Measurements from ENCODE around the gene THOC6.
A peak's percentile ranks its signal among the peaks of the same experiment; 100 is the strongest.

THOC6 gene

GRCh38 chr16:3023669-3024478, at the start of gene THOC6, which contains the start of gene HCFC1R1:
THOC6 (plus strand) TSS chr16:3024035; CDS start chr16:3024327, 292 bp downstream.
HCFC1R1 (minus strand) TSS chr16:3023942; CDS start chr16:3023941, 1 bp downstream.
- Histone ChIP-seq H3K27me3 (ENCODE audit: insufficient read depth, insufficient read length) (peaks cover 7% of the 10 kb centered on the region), H3K9me3 (ENCODE audit: insufficient read depth, low read length) (no peaks in the 10 kb centered on the region), H3K4me3 (ENCODE audit: insufficient read length, low read depth) (peak within 1 kb of the TSS; percentile 97), H3K36me3 (ENCODE audit: insufficient read depth, insufficient read length, low read length) (peaks cover 42% of the 10 kb centered on the region), H3K4me1 (ENCODE audit: insufficient read depth, insufficient read length) (peaks cover 15% of the 10 kb centered on the region), H3K9ac (ENCODE audit: insufficient read length, low read depth) (peak within 1 kb of the TSS; percentile 100)
- peak; percentile 99 for DNase-seq (ENCODE audit: low read depth, low spot score)
- no peak for TF ChIP-seq YY1 (IDR thresholded peaks at IDR 0.05; ENCODE audit: insufficient read depth, insufficient read length)
- TF ChIP-seq ZNF274 (IDR thresholded peaks at IDR 0.05; ENCODE audit: low read depth, low read length): no peak
- no peak for TF ChIP-seq SUZ12 (IDR thresholded peaks at IDR 0.05; ENCODE audit: extremely low read depth, insufficient read depth, insufficient read length)

DNA sequence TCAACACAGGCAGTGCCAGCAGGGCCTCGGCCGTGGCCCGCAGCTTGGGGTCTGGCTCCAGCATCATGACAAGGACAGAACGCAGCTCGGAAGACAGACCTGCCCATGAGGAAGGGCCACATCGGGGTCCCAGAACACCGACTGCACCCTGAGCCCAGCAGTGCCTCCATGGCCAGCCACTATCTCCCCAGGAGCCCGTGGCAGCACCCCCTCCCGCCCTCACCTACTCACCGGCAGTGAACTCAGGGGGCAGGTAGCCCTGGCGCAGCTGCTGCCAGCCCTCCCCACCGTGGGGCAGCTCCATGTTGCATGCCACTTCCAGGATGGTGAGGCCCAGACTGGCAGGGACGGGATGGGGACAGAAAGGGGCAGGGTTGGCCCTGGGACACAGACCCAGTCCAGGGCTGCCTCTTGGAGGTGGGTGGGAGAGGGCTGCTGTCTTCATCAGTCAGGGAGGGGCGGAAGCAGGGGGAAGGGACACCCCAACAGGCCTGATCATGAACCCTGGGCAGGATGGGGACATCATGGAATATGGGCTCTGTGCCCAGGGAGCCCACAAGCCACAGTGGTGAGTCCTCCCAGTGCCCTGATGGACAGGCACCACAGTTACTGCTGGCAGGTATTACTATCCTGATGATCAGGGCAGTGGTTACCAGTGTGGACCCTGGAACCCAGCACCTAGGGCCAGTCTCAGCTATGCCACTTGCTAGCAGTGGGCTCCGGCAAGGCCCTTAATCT, 49.3 kb upstream of the THOC6 start:
- no peak for DNase-seq (ENCODE audit: low read depth, low spot score)
- Histone ChIP-seq H3K9ac (ENCODE audit: insufficient read length, low read depth) (peak overlapping the region; percentile 39), H3K4me3 (ENCODE audit: insufficient read length, low read depth) (no peak overlapping the region), H3K4me1 (ENCODE audit: insufficient read depth, insufficient read length) (peaks cover 26% of the 10 kb centered on the region), H3K36me3 (ENCODE audit: insufficient read depth, insufficient read length, low read length) (peaks cover 87% of the 10 kb centered on the region), H3K27me3 (ENCODE audit: insufficient read depth, insufficient read length) (no peaks in the 10 kb centered on the region), H3K9me3 (ENCODE audit: insufficient read depth, low read length) (no peaks in the 10 kb centered on the region)
- no peak for TF ChIP-seq YY1 (IDR thresholded peaks at IDR 0.05; ENCODE audit: insufficient read depth, insufficient read length)
- no peak for TF ChIP-seq SUZ12 (IDR thresholded peaks at IDR 0.05; ENCODE audit: extremely low read depth, insufficient read depth, insufficient read length)
- TF ChIP-seq ZNF274 (IDR thresholded peaks at IDR 0.05; ENCODE audit: low read depth, low read length): no peak

DNA sequence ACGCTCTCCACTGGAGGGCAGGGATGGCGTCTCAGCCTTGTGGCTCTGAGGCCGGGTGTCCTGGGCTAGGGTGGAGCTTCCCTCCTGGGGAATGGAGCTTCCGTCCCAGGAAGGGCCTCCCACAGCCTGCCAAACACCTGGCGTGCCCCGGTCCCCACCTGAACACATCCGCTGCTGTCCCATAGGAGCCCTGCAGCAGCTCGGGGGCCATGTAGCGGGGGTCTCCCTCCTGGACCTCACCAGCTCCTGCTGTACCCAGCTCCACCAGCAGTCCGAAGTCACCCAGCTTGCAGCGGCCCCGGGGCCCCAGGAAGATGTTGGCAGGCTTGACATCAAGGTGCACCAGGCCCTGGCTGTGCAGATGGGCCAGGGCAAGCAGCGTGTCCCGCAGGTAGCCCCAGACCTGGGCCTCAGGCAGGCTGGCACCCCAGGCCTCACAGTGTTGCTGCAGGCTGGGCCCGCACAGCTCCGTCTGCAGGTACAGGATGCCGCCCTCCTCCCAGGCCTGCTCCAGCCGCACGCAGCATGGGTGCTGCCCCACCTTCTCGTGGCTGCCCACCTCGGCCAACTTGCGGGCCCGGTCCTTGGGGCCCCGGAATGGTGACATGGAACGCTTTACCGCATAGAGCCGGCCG, 48.6 kb upstream of the THOC6 start:
- TF ChIP-seq ZNF274 (IDR thresholded peaks at IDR 0.05; ENCODE audit: low read depth, low read length) (no peak), SUZ12 (IDR thresholded peaks at IDR 0.05; ENCODE audit: extremely low read depth, insufficient read depth, insufficient read length) (no peak), YY1 (IDR thresholded peaks at IDR 0.05; ENCODE audit: insufficient read depth, insufficient read length) (no peak)
- Histone ChIP-seq H3K36me3 (ENCODE audit: insufficient read depth, insufficient read length, low read length) (peaks cover 88% of the 10 kb centered on the region), H3K9ac (ENCODE audit: insufficient read length, low read depth) (no peak overlapping the region), H3K4me3 (ENCODE audit: insufficient read length, low read depth) (no peak overlapping the region), H3K27me3 (ENCODE audit: insufficient read depth, insufficient read length) (no peaks in the 10 kb centered on the region), H3K4me1 (ENCODE audit: insufficient read depth, insufficient read length) (peaks cover 26% of the 10 kb centered on the region), H3K9me3 (ENCODE audit: insufficient read depth, low read length) (no peaks in the 10 kb centered on the region)
- no peak for DNase-seq (ENCODE audit: low read depth, low spot score)

DNA sequence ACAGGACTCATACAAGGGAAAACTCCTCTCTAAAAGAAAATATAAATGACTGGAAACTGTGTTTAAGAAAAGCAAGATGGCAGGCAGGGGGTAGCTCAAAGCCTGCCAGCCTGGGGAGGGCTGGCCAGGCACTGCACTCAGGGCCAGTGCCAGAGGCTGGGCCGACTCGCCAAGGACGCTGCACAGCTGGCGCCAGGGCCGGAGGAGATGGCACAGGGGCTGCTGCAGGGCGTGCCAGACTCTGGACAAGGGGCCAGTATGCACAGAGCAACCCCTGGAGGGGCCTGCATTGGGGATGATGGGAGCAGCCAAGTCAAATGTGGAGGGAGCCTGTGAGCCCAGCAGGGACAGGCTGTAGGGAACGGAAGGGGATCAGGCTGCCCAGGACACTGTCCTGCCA, 47.6 kb upstream of the THOC6 start:
- Histone ChIP-seq H3K27me3 (ENCODE audit: insufficient read depth, insufficient read length) (no peaks in the 10 kb centered on the region), H3K36me3 (ENCODE audit: insufficient read depth, insufficient read length, low read length) (peaks cover 82% of the 10 kb centered on the region), H3K9me3 (ENCODE audit: insufficient read depth, low read length) (no peaks in the 10 kb centered on the region), H3K9ac (ENCODE audit: insufficient read length, low read depth) (no peak overlapping the region), H3K4me3 (ENCODE audit: insufficient read length, low read depth) (no peak overlapping the region), H3K4me1 (ENCODE audit: insufficient read depth, insufficient read length) (peaks cover 19% of the 10 kb centered on the region)
- DNase-seq (ENCODE audit: low read depth, low spot score): no peak
- TF ChIP-seq ZNF274 (IDR thresholded peaks at IDR 0.05; ENCODE audit: low read depth, low read length) (no peak), SUZ12 (IDR thresholded peaks at IDR 0.05; ENCODE audit: extremely low read depth, insufficient read depth, insufficient read length) (no peak), YY1 (IDR thresholded peaks at IDR 0.05; ENCODE audit: insufficient read depth, insufficient read length) (no peak)

DNA sequence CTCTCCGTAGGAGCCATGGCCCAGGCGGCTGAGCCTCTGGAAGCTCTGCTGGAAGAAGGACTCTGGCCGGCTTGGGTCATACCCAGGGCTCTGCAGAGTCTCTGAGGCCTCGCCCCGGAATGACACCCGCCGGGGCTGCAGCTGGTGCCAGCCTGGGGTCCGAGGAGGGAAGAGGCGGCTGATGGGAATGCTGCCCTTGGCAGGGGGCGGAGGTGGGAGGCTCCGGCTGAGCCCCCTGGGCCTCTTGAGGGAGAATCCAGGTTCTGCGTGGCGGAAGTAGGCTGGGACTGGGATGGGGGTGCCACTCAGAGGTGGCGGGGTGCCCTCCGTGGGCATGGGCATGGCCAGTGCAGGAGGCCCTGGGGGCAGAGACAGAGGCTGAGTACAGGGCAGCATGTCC, 47.2 kb upstream of the THOC6 start:
- no peak overlapping the region for H3K9ac ChIP-seq (ENCODE audit: insufficient read length, low read depth)
- no peaks in the 10 kb centered on the region for H3K27me3 ChIP-seq (ENCODE audit: insufficient read depth, insufficient read length)
- H3K4me1 ChIP-seq (ENCODE audit: insufficient read depth, insufficient read length): peaks cover 15% of the 10 kb centered on the region
- H3K9me3 ChIP-seq (ENCODE audit: insufficient read depth, low read length): no peaks in the 10 kb centered on the region
- H3K4me3 ChIP-seq (ENCODE audit: insufficient read length, low read depth): no peak overlapping the region
- DNase-seq (ENCODE audit: low read depth, low spot score): no peak
- TF ChIP-seq SUZ12 (IDR thresholded peaks at IDR 0.05; ENCODE audit: extremely low read depth, insufficient read depth, insufficient read length) (no peak), YY1 (IDR thresholded peaks at IDR 0.05; ENCODE audit: insufficient read depth, insufficient read length) (no peak), ZNF274 (IDR thresholded peaks at IDR 0.05; ENCODE audit: low read depth, low read length) (no peak)
- peaks cover 77% of the 10 kb centered on the region for H3K36me3 ChIP-seq (ENCODE audit: insufficient read depth, insufficient read length, low read length)

DNA sequence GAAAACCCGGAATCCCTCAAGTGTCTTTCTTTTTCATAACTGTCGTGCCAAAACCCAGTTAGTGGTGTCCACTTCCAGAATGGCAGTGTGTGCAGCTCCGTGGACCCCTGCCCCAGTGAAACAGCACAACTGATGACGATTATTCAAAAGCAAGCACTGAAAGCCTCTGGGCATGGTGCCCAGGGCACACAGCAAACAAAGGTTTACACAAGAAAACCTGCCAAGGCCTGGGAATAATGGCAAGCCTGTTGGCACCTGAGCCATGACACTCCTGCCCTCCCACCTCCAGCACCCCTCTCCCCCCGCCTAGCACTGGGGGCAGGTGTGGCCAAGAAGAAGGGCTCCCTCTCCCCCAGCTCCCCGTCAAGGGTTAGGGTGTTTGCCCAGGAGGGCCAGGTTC, 46.4 kb upstream of the THOC6 start:
- no peaks in the 10 kb centered on the region for H3K27me3 ChIP-seq (ENCODE audit: insufficient read depth, insufficient read length)
- no peaks in the 10 kb centered on the region for H3K9me3 ChIP-seq (ENCODE audit: insufficient read depth, low read length)
- no peak for TF ChIP-seq SUZ12 (IDR thresholded peaks at IDR 0.05; ENCODE audit: extremely low read depth, insufficient read depth, insufficient read length)
- TF ChIP-seq ZNF274 (IDR thresholded peaks at IDR 0.05; ENCODE audit: low read depth, low read length): no peak
- no peak for TF ChIP-seq YY1 (IDR thresholded peaks at IDR 0.05; ENCODE audit: insufficient read depth, insufficient read length)
- H3K4me1 ChIP-seq (ENCODE audit: insufficient read depth, insufficient read length): peaks cover 13% of the 10 kb centered on the region
- H3K9ac ChIP-seq (ENCODE audit: insufficient read length, low read depth): peak overlapping the region; percentile 11
- DNase-seq (ENCODE audit: low read depth, low spot score): no peak
- peaks cover 69% of the 10 kb centered on the region for H3K36me3 ChIP-seq (ENCODE audit: insufficient read depth, insufficient read length, low read length)
- peak overlapping the region; percentile 4 for H3K4me3 ChIP-seq (ENCODE audit: insufficient read length, low read depth)

Data from NT2/D1 (cell line).